GM12875 (cell line): Measurements from ENCODE around the gene P2RX1.

Source experiments
- H3K4me3 ChIP-seq: one replicate; pipeline ENCODE4 v1.5.1; 2011; ENCODE audit warnings: low read depth, low read length, control low read depth
- TF ChIP-seq, protein P1 (sequence below): IDR thresholded peaks from 2 replicates; pipeline ENCODE4 v1.5.1; 2011; ENCODE audit warnings: low read depth, mild to moderate bottlenecking, control low read depth, inconsistent platforms, low read length, moderate library complexity, borderline replicate concordance; ENCODE audit not compliant: insufficient read depth

The P2RX1 gene

DNA sequence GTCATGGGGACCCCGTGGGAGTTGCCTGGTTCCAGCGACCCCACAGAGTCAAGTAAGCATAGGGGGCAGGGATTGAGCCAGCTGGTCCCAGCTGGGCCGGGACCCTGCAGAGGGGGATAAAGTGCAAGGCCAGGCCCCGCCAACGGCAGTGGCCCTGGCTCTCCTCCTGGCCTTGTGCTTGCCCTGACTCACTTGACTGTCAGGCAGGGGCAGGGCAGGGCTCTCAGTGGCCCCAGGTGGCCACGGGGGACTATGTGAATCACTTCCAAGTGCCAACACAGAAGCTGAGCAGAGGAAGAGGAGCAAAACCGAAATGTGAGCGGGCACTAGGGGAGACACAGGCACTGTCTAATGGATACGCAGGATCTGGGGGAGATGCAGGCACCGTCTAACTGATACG is 48.7 kb downstream of the P2RX1 start:
- TF ChIP-seq, protein P1, sequence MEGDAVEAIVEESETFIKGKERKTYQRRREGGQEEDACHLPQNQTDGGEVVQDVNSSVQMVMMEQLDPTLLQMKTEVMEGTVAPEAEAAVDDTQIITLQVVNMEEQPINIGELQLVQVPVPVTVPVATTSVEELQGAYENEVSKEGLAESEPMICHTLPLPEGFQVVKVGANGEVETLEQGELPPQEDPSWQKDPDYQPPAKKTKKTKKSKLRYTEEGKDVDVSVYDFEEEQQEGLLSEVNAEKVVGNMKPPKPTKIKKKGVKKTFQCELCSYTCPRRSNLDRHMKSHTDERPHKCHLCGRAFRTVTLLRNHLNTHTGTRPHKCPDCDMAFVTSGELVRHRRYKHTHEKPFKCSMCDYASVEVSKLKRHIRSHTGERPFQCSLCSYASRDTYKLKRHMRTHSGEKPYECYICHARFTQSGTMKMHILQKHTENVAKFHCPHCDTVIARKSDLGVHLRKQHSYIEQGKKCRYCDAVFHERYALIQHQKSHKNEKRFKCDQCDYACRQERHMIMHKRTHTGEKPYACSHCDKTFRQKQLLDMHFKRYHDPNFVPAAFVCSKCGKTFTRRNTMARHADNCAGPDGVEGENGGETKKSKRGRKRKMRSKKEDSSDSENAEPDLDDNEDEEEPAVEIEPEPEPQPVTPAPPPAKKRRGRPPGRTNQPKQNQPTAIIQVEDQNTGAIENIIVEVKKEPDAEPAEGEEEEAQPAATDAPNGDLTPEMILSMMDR: no peak
- H3K4me3 ChIP-seq: no peak overlapping the region

DNA sequence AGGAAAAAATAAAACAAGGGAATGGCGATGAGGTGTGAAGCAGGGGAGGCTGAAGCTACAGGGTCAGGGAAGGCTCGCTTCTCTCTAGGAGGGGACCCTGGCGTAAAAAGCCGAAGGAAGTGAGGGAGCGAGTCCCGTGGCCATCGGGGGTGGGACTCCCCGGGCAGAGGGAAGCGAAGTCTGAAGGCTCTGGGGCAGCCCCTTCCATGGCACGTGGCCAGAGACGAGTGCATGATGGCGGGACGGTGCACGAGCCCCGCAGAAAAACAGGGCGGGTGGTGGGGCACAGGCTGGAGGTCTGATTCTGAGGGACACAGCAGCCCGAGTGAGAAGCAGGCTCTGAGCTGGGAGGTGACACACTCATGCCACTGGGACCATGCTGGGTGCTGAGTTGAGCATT is 49.2 kb downstream of the P2RX1 start:
- H3K4me3 ChIP-seq: no peak overlapping the region
- TF ChIP-seq, protein P1: no peak

DNA sequence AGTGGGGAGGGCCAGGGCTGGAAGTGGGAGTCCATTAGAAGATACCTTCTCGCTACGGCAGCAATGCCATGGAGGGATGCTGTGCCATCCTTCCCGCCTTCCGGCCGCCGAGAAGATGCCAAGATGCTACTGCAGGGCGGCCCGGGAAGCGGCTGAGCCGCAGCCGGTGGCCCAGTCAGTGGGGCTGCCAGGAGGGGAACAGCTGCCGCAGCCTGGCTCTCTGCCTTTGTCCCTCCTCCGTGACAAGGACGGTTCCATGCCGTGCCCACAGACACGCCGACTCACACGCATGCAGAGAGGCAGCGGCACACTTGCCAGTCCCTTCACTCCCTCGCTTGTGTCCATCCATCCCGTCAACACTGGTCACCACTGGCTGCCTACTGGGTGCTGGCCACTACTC is 50.0 kb downstream of the P2RX1 start:
- no peak overlapping the region for H3K4me3 ChIP-seq
- TF ChIP-seq, protein P1: no peak

DNA sequence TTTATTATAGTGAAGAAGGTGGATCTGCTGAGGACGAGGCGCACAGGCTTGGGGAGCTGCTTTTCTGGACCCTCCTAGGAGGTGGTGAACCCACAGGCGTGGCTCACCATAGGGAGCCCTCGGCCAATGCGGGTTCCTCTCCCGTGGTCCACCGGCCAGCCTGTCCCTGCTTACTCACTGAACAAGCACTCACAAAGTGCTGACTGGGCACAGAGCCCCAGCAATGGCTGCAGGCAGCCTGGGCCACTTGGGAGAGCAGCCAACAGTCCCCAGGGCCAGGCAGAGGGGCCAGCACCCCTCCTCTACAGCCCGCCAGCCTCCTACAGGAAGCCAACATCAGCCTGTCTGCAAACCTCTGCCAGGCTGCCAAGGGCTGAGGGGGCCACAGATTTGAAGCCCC is 51.1 kb downstream of the P2RX1 start:
- TF ChIP-seq, protein P1: no peak
- H3K4me3 ChIP-seq: no peak overlapping the region

DNA sequence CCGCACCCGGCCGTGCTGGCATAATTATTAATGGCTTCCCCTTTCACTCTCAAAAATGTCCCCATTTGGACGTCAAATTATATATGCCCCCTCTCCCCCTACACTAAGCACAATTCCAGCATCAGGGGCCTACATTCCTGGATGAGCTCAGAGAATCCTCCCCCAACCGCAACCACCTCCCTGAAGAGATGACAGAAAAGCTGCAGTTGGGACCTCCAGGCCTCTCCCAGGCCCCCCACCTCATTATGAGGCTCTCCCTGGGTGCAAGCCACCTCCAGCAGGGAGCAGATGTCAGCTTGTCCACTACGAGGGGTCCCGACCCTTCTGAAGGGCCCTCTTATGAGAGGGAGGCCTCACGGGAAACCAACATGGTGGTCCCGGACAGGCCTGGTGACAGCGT is 51.7 kb downstream of the P2RX1 start:
- TF ChIP-seq, protein P1: no peak
- no peak overlapping the region for H3K4me3 ChIP-seq

DNA sequence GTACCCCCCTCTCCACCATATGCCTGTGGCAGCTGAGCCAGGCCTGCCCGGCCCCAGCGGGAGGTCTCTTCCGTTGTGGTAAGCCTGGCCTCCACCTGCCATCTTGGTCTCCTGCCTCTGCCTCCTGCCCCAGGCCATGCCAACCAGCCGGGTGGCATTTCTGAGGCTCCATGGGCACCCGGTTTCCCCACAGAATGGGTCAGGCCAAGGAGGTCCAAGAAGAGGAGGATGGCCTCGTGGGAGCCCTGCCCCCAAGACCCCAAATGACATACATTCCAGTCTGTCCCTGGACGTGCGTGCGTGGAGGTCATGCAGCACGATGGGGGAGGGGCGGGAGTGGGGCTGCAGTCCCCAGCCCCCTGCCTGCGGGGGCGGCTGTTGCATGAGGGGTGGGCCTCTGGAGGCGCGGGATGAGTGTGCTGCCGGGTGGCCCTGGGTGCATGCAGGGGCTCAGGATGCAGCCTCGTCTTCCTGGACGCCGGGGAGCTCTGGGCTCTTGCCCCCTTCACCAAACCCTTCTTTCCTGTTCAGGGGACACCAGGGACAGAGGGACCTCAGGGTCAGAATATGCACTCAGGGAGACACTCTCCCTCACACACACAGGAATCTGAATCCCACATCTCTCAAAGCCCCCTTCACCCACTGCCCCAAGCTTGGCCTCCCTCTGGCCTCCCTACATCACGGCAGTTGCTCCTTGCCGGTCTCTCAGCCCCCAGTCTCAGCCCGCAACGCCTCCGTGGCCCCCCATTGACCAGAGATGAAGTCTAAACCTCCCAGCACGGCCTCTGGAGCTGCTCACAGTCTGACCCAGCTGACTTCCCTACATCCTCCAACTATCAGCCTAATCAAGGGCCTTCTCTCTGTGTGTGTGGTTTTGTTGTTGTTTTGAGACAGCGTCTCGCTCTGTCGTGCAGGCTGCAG is 54.2 kb downstream of the P2RX1 start:
- TF ChIP-seq, protein P1: no peak
- no peak overlapping the region for H3K4me3 ChIP-seq

DNA sequence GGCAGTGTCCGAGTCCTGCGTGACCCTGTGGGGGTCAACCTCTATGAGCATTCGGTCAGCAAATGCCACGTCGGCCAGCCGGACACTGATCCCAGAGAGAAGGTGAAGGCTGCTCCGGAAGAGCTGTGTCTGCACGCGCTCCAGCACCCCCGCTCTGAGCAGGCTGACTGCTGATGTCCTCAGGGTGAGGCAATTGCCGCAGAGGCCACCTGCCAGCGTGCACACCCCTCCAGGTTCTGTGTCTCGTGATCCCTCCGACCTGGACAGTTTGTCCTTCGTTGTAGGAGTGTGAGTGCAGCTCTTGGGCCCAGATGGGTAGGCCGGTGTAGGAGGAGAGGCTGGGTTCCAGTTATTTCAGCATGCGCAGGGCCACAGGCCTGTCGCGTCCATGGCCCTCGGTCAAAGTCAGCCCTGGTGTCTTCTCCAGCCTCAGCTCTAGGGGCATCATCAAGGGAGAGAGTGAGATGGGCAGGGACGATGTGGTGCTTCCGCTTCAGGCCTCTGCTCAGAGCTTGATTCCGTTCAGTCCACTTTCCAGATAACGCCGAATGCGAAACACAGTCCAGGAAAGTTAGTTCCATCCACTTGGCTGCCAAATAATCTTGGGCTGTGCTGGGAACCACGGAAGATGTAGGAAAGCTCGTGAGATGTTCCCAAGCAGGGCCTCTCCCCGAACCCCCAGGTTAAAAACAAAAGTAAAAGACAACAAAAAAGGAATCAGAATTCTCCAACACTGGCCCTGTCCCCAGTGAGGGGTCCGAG is 55.1 kb downstream of the P2RX1 start:
- H3K4me3 ChIP-seq: no peak overlapping the region
- TF ChIP-seq, protein P1: no peak
